ENCODE data around the gene CLEC4F. TPM values are rescaled to one million over a fixed set of nuclear protein-coding genes. Genes with fewer than 3 reads are reported as not detected.

CLEC4F gene
- total and polyA plus RNA-seq, 10 of the 15 experiments (the other 5 are each of a cell fraction or from before 2014, with no cell fraction given) = 0.03 TPM; not detected in 9

- TF ChIP-seq RELB (IDR thresholded peaks at IDR 0.05; ENCODE audit: low read depth) (no peak), RELA (IDR thresholded peaks at IDR 0.05; ENCODE audit: borderline replicate concordance, partially characterized antibody) (no peak), NFXL1 (IDR thresholded peaks at IDR 0.05; ENCODE audit: borderline replicate concordance) (no peak), NRF1 (conservative IDR thresholded peaks at IDR 0.05; ENCODE audit: low read depth, low read length) (no peak)
- TF ChIP-seq, protein P1, sequence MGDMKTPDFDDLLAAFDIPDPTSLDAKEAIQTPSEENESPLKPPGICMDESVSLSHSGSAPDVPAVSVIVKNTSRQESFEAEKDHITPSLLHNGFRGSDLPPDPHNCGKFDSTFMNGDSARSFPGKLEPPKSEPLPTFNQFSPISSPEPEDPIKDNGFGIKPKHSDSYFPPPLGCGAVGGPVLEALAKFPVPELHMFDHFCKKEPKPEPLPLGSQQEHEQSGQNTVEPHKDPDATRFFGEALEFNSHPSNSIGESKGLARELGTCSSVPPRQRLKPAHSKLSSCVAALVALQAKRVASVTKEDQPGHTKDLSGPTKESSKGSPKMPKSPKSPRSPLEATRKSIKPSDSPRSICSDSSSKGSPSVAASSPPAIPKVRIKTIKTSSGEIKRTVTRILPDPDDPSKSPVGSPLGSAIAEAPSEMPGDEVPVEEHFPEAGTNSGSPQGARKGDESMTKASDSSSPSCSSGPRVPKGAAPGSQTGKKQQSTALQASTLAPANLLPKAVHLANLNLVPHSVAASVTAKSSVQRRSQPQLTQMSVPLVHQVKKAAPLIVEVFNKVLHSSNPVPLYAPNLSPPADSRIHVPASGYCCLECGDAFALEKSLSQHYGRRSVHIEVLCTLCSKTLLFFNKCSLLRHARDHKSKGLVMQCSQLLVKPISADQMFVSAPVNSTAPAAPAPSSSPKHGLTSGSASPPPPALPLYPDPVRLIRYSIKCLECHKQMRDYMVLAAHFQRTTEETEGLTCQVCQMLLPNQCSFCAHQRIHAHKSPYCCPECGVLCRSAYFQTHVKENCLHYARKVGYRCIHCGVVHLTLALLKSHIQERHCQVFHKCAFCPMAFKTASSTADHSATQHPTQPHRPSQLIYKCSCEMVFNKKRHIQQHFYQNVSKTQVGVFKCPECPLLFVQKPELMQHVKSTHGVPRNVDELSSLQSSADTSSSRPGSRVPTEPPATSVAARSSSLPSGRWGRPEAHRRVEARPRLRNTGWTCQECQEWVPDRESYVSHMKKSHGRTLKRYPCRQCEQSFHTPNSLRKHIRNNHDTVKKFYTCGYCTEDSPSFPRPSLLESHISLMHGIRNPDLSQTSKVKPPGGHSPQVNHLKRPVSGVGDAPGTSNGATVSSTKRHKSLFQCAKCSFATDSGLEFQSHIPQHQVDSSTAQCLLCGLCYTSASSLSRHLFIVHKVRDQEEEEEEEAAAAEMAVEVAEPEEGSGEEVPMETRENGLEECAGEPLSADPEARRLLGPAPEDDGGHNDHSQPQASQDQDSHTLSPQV (IDR thresholded peaks at IDR 0.05) = no peak
Observed at GRCh38 chr2:70837980-70838925, 17.9 kb upstream of the CLEC4F start (continued).
